ENCODE measurements around the gene KCNJ3.
"Not testable (repeated sequence)": the region's sequence is repeated elsewhere in the genome, so short reads cannot be mapped to it uniquely, and the experiment has no call there.

KCNJ3 gene

DNA sequence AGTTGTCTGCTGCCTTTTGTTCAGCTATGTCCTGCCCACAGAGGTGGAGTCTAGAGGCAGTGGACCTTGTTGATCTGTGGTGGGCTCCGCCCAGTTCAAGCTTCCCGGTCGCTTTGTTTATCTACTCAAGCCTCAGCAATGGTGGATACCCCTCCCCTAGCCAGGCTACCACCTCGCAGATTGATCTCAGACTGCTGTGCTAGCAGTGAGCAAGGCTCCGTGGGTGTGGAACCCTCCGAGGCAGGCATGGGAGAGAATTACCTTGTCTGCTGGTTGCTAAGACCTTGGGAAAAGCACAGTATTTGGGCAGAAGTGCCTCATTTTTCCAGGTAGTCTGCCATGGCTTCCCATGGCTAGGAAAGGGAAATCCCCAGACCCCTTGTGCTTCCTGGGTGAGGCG lies 146.0 kb downstream of the KCNJ3 start:
- DNase-seq = no peak

DNA sequence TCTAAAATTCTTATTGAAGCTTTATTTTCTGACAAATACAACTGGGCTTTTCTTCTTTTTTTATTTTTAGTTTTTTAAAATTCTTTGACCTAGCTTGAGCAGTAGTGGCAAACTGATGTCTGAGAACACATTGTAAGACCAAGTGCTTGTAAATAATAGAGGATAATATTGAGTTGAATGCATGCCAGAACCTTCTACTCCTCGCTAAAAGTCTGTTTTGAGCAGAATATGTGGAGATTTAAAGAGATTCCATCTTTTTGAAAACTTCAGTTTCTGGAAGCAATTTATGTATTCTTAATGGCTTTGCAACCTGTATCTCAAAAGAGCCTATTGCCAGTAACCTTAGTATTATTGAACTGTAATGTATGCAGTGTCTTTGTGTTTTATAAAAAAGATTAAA lies 148.3 kb downstream of the KCNJ3 start:
- no peak for DNase-seq

DNA sequence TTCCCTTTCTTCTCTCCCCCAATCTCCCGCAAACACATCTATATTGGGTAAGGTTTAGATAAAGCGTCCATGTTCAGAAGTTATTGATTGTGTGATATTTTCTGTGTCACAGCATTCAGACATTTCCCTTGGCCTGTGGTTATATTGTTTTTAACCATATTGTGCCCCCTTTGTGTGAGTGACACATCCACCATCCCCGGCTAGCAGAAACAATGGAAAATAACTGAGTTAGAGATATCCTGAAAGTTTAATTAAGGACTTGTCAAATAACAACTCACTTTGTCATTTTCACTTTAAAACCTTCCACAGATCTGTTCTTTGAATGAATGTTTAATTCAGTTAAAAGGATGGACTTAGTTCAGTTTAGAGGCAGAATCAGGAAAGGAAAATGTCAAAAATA lies 151.0 kb downstream of the KCNJ3 start:
- DNase-seq = no peak

DNA sequence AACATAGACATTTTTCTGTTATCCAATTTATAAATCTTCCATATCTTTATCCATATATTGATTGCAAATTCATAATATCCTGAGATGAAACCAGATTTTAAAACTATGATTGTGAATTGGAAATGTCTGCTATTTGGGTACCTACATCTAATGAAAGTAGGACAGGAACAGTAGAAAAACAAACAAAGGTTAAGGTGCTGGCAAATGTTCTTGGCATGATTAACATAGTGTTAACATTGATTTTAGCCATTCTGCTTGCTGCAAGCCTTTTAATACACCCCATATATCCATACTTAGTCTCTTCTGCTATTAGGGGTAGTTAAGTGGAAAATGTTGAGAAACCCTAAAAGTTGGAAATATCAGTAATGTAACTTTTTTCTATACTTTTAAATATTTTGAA lies 152.0 kb downstream of the KCNJ3 start:
- no peak for DNase-seq

DNA sequence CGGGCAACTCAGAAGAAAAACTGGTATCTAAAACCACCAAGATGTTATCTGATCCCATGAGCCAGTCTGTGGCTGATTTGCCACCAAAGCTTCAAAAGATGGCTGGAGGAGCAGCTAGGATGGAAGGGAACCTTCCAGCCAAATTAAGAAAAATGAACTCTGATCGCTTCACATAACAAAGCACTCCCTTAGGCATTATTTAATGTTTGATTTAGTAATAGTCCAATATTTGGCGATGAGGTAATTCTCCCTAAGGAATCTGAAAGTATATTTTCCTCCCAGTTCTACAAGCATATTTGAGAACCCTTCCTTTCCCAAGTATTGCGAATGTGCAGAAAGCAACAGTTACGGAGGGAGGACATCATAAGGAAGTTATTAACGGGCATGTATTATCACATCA lies 156.6 kb downstream of the KCNJ3 start:
- no peak for DNase-seq

DNA sequence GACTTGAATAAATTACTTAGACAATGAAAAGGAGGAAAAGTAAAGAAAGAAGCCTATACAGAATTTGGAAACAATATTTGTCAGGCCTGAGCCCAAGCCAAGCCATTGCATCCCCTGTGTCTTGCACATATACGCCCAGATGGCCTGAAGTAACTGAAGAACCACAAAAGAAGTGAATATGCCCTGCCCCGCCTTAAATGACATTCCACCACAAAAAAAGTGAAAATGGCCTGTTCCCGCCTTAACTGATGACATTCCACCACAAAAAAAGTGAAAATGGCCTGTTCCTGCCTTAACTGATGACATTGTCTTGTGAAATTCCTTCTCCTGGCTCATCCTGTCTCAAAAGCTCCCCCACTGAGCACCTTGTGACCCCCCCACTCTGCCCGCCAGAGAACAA lies 168.7 kb downstream of the KCNJ3 start:
- not testable (repeated sequence) for DNase-seq

DNA sequence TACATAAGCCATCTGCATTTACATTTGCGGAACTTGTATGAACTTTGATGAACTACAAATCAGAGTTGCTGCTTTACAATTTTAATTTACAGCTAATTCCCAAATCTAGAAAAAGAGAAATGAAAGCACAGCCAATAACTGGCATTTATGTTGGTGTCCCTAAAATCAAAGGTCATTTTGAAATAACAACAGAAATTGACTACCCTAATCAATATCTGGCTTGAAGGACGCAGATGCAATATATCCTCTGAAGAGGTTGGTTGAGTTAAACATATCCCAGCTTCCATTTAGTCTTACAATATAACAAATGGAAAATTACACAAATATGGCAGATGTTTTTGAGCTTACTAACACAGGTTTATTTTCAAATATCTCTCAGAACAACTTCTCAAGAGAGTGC lies 177.5 kb downstream of the KCNJ3 start:
- no peak for DNase-seq

DNA sequence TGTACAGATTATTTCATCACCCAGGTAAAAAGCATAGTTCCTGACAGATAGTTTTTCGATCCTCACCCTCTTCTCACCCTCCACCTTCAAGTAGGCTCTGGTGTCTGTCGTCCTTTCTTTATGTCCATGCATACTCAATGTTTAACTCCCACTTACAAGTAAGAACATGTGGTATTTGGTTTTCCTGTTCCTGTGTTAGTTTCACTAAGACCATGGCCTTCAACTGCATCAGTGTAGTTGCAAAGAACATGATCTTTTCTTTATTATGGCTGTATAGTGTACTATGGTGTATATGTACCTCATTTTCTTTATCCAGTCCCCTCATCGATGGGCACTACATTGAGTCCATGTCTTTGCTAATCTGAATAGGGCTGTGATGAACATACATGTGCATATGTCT lies 184.2 kb downstream of the KCNJ3 start:
- DNase-seq = no peak

DNA sequence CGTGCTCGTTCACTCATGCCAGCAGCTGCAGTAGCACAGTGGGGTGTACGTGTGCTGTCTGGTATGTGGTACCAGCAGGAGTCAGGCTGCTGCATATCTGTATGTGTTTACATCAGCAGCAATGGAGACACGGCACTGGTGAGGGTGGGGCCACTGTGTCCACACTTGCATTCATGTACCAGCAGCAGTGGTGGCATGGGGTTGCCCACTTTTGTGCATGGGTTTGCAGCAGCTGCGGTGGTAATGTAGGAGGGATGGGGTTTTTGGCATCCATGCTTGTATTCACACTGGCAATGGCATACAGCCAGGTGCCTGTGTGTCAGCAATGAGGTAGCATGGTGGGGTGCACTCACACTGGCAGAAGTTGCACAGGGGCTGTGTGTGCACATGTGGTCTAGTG lies 187.8 kb downstream of the KCNJ3 start:
- no peak for DNase-seq

DNA sequence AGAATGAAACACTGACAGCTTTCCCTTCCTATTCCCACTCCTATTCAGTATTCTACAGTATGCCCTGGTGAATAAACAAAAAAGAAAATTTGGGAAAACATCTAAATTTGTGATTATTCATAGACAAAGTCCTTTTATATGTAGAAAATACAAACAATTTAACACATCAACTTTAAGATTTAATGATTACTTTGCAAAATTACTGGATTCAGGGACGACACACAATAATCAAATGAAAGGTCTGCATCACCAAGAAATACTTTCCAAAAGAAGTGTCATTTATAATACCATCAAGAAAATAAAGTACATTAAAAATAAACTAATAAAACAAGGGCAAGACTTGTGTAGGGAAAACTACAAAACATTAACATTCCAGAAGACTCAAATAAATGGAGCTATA lies 199.8 kb downstream of the KCNJ3 start:
- no peak for DNase-seq

DNA sequence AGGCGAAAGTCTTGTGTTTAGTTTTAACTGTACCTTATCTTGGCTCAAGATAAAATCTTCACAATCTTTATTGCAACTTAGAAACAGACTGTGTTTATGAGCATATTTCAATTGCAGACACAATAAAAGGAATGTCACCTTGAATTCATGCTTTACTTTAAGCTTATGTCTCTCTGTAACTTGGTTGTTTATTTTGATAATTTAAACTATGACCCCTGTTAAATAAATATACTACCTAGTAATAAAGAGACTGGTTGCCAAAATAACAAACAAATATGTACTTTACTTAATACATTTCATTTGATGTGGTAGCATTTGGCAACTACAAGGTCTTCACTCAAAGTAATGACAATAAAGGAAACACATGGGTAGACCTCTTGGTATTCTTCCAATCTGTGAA lies 202.6 kb downstream of the KCNJ3 start:
- DNase-seq = no peak

All from hypothalamus (tissue), 51 donors.